K562 (cell line): ENCODE measurements around the gene DBET.
"Not testable (repeated sequence)": the region's sequence is repeated elsewhere in the genome, so short reads cannot be mapped to it uniquely, and the experiment has no call there.

Experiments used
- ATF7 ChIP-seq: fragments of 450-650 bp; IDR thresholded peaks from 2 replicates; pipeline ENCODE4 v1.7.1; 2014; ENCODE audit warnings: mild to moderate bottlenecking, moderate library complexity
- CHD4 ChIP-seq: fragments of 200-600 bp; sonication (generic); IDR thresholded peaks from 3 replicates; pipeline ENCODE4 v1.6.1; 2012; ENCODE audit warnings: low read depth, mild to moderate bottlenecking, mixed read lengths, low read length, inconsistent platforms; ENCODE audit not compliant: insufficient read depth, insufficient replicate concordance, poor library complexity, severe bottlenecking
- EZH2 ChIP-seq: IDR thresholded peaks from 2 replicates; pipeline ENCODE4 v1.6.1; 2012; ENCODE audit warnings: low read depth, mild to moderate bottlenecking, inconsistent platforms, low read length, borderline replicate concordance
- GTF2F1 ChIP-seq: IDR thresholded peaks from 2 replicates; pipeline ENCODE4 v1.6.1; 2011; ENCODE audit warnings: low read depth, low read length, improper control_type of control experiment
- THRAP3 ChIP-seq: fragments of 450-650 bp; IDR thresholded peaks from 2 replicates; pipeline ENCODE4 v1.6.1; 2016; ENCODE audit warnings: mild to moderate bottlenecking, inconsistent platforms, borderline replicate concordance
- TF ChIP-seq, protein P1 (sequence below), 3 experiments: IDR thresholded peaks in 2 of 3; conservative IDR thresholded peaks in 1 of 3; 2 replicates each; pipeline ENCODE4 v1.5.1; 2011 to 2012; ENCODE audit warnings: low read length in 3 of 3, mild to moderate bottlenecking in 3 of 3, control low read depth in 2 of 3, improper control_type of control experiment in 1 of 3, inconsistent platforms in 1 of 3, low read depth in 1 of 3, mixed read lengths in 1 of 3, moderate library complexity in 1 of 3; ENCODE audit not compliant: insufficient read depth in 2 of 3

DNA sequence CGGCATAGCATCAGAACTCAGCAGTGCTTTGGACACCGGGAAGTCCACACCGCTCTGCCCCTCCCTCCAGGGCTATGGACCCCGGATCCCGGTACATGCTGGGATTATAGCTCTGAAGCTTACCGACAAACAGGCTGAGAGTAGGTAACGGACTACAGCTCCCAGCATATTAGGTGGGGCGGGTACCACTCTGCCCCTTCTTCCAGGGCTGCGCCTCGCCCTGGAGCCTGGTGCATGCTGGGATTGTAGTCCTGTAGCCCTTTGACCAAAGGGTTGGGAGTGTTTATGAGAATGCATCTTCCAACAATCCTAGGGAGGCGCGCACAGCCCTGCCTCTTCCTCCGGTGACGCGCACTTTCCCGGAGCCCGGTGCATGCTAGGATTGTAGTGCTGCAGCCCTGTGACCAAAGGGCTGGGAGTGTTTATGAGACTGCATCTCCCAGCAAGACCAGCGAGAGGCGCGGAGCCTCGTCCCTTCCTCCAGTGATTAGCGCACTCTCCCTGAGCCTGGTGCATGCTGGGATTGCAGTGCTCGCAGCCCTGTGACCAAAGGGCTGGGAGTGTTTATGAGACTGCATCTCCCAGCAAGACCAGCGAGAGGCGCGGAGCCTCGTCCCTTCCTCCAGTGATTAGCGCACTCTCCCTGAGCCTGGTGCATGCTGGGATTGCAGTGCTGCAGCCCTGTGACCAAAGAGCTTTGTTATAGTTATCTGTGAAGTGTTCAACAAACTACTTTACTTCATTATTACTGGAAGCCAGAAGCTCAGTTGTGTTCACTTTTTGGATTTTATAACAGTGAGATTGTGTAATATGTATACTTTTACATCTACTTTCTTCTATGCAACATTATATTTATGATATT is 14.7 kb upstream of the DBET start:
- TF ChIP-seq ATF7, EZH2, THRAP3, GTF2F1, CHD4: not testable (repeated sequence)
- TF ChIP-seq, protein P1, sequence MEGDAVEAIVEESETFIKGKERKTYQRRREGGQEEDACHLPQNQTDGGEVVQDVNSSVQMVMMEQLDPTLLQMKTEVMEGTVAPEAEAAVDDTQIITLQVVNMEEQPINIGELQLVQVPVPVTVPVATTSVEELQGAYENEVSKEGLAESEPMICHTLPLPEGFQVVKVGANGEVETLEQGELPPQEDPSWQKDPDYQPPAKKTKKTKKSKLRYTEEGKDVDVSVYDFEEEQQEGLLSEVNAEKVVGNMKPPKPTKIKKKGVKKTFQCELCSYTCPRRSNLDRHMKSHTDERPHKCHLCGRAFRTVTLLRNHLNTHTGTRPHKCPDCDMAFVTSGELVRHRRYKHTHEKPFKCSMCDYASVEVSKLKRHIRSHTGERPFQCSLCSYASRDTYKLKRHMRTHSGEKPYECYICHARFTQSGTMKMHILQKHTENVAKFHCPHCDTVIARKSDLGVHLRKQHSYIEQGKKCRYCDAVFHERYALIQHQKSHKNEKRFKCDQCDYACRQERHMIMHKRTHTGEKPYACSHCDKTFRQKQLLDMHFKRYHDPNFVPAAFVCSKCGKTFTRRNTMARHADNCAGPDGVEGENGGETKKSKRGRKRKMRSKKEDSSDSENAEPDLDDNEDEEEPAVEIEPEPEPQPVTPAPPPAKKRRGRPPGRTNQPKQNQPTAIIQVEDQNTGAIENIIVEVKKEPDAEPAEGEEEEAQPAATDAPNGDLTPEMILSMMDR (IDR thresholded peaks at IDR 0.05 in 2 of 3, conservative IDR thresholded peaks at IDR 0.05 in 1 of 3; ENCODE audit: insufficient read depth in 2 of 3, low read depth in 1 of 3, low read length in 3 of 3) = not testable (repeated sequence)
